ENCODE measurements around the gene ATP11A.
A peak's percentile ranks its signal among the peaks of the same experiment; 100 is the strongest.

ATP11A gene

DNA sequence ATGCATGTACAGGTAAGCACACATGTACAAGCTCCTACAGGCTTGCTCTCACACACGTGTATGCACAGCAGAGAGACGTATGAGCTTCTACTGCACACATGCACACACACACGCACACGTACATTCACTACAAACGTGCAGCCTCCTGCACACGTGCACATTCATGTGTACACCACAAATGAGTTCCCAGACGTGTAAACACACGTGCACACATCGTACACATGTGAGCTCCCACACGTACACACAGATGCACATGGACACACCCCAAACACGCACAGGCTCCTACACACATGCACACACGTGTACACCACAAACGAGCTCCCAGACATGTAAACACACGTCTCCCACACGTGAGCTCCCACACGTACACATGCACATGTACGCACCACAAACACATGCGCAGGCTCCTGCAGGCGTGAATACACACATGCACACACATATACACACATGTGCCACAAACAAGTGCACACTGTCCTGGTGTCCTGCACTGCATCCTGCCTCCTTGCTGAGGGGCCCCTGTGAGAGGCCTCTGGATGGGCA, 195.5 kb downstream of the ATP11A start:
- no peak for FAIRE-seq
- TF ChIP-seq, protein P1, sequence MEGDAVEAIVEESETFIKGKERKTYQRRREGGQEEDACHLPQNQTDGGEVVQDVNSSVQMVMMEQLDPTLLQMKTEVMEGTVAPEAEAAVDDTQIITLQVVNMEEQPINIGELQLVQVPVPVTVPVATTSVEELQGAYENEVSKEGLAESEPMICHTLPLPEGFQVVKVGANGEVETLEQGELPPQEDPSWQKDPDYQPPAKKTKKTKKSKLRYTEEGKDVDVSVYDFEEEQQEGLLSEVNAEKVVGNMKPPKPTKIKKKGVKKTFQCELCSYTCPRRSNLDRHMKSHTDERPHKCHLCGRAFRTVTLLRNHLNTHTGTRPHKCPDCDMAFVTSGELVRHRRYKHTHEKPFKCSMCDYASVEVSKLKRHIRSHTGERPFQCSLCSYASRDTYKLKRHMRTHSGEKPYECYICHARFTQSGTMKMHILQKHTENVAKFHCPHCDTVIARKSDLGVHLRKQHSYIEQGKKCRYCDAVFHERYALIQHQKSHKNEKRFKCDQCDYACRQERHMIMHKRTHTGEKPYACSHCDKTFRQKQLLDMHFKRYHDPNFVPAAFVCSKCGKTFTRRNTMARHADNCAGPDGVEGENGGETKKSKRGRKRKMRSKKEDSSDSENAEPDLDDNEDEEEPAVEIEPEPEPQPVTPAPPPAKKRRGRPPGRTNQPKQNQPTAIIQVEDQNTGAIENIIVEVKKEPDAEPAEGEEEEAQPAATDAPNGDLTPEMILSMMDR (IDR thresholded peaks at IDR 0.05; ENCODE audit: insufficient read depth, missing control alignments), result no peak
- no peak for DNase-seq (ENCODE audit: insufficient read length, low spot score)

DNA sequence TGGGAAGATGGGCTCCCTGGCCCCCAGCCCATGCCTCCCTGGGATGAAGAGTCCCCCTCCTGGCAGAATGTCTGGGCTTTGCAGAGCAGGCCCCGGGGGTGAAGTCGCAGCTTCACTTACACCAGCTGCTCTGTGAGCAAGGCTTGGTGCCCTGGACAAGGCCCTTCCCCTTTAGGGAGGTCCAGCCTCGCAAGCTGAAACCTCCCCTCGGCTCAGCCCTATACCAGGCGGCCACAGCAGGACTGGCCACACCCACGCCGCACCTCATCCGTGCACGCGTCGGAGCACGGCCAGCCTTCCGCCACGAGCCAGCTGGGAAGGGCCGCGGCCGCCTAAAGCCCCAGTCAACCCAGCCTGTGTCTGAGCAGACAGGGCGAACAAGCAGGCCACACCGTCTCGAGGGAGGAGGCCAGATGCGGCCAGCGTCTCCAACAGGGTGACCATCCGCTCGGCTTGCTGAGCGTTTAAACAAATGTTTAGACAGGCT, 196.0 kb downstream of the ATP11A start:
- TF ChIP-seq, protein P1 (IDR thresholded peaks at IDR 0.05; ENCODE audit: insufficient read depth, missing control alignments), result no peak
- FAIRE-seq (no peak), DNase-seq (ENCODE audit: insufficient read length, low spot score) (peak; percentile 88)

DNA sequence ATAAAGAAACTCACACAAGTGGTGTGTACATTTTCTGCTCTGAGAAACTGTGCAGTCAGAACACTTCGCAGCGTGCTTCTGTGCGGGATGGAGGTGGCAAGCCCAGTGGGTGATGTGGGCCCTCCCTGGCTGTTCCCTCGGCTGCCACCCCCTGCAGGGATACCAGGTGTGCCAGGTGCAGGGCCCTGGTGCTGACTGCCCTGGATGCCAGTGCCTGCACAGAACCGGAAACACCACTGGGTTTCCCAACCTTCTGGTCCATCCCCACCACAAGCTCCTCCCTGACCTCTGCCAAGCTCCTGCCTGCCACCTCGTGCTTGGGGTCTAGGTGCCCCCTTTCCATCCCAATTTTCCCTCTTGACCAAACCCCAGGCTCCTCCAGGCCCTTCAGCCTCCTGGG, 197.3 kb downstream of the ATP11A start:
- FAIRE-seq (no peak), DNase-seq (ENCODE audit: insufficient read length, low spot score) (no peak)
- TF ChIP-seq, protein P1 (IDR thresholded peaks at IDR 0.05; ENCODE audit: insufficient read depth, missing control alignments), result no peak

DNA sequence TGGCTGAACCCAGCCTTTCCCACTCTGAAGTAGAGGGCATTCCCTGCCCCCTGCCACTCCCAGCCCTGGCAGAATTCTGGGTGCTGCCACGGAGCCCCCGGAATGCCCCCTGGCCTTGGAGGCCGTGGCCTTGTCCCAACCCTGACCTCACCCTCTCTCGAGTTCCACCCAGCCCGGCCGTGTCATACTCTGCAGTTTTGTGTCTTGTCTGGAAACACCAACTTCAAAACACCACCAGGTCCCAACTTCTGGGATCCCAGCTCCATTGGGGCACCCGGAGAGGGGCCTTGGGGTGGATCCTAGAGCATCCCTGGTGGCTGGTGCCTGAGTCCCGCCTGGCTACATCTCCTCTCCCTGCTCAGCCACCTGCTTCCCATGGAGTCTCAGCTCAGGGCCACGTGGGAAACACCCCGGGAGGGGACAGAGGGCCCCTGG, 197.7 kb downstream of the ATP11A start:
- FAIRE-seq, result no peak
- no peak for DNase-seq (ENCODE audit: insufficient read length, low spot score)
- TF ChIP-seq, protein P1 (IDR thresholded peaks at IDR 0.05; ENCODE audit: insufficient read depth, missing control alignments), result no peak

DNA sequence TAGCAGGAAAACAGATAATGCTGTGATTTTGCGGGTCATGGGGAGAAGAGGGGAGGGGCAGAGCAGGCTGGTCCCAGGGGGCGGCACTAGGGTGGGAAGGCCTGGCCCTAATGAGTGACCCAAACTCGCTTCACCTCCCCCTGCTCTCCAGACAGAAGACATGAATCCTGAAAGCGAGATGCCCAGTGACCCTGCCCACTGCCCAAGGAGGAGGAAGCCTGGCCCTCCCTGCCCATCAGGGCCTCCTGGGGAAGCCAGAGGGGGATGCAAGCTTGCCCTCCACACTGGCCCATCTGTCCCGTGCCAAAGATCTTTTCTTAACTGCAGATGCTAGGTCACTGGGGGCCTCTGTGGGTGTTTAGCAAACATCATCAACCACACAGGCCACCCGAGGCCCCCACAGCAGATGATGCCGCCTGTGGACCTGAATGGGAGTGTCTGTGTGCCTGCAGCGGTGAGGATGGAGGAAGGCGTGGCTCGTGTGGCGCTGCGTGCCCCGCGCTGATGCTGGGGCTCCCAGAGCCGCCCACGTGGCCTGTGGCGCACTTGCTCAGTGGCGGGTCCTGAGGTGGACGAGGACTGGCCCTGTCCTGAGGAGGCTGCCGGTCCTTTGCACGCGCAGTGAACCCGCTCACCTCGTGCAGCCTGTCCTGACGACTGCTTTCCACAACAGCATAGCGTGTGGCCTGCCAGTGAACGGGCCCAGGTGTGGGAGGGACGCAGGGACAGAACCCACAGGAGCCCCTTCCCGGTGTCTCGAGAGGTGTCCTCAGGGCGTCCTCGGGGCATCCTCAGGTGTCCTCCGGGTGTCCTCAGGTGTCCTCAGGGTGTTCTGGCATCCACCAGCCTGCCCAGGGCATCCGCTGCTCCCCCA, 198.6 kb downstream of the ATP11A start:
- TF ChIP-seq, protein P1 (IDR thresholded peaks at IDR 0.05; ENCODE audit: insufficient read depth, missing control alignments), result no peak
- FAIRE-seq, result no peak
- no peak for DNase-seq (ENCODE audit: insufficient read length, low spot score)

DNA sequence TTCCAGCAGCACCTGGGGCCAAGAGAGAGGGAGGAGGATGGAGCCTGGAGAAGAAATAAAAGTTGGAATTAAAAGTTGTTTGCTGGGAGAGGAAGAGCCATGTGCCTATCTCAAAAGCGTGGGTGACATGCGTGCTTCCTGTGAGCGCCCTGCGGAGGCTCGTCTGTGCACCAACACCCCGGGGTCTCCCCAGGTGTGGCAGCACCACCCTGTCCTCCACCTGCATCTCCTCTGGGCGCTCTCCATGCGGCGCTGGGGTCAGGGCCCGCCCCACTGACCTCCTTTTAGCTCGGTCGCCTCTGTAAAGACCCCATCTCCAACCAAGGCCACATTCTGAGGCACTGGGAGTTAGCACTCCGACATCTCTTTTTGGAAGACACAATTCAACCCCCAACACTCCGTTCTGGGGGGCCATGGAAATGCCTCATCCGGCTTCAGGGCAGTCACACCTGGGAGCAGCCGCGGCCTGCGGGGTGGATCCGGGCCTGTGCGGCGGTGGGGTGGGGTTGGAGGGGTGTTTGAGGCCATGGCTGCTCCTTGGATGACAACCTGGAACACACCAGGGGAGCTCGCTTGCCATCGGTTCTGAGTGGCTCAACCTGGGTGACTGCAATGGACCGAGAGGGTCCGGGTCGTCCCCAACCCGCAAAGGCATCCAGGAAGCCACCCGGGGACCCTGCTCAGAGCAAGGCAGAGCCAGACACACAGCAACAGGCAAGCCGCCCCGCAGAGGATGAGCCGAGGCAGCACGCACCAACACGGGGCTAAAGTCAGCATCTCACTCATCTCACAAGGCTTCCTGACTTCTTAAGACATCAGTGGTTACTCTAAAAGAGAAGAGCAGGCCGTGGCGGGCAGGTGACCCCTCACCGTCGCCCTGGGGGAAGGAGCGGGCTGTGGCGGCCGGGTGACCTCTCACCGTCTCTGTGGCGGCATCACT, 199.8 kb downstream of the ATP11A start:
- no peak for FAIRE-seq
- TF ChIP-seq, protein P1 (IDR thresholded peaks at IDR 0.05; ENCODE audit: insufficient read depth, missing control alignments), result no peak
- DNase-seq (ENCODE audit: insufficient read length, low spot score), result no peak
